ENCODE results near the gene FILIP1L. TPM values are rescaled to one million over a fixed set of nuclear protein-coding genes. Genes with fewer than 3 reads are reported as not detected.

The FILIP1L gene
- total RNA-seq, 1 experiment from 2014 or later = 0.07 TPM

- Histone ChIP-seq H2BK15ac (ENCODE audit: low read depth, low read length) (no peak overlapping the region), H2AK5ac (ENCODE audit: insufficient read length, low read length) (no peak overlapping the region), H3K79me2 (ENCODE audit: insufficient read depth, low read length) (no peaks in the 10 kb centered on the region), H4K5ac (ENCODE audit: insufficient read length, low read depth, low read length) (no peak overlapping the region), H3K27ac (ENCODE audit: insufficient read length, low read depth, low read length) (no peak overlapping the region), H2BK20ac (ENCODE audit: low read depth, low read length, poor library complexity, severe bottlenecking) (no peak overlapping the region), H3K9me3 (ENCODE audit: control insufficient read depth, low read depth, low read length) (no peaks in the 10 kb centered on the region), H3K18ac (ENCODE audit: insufficient read length, low read depth, low read length) (no peak overlapping the region), H4K8ac (replicated peaks; ENCODE audit: insufficient read length, low read depth, low read length) (no peak overlapping the region), H2AFZ (ENCODE audit: low read length) (no peak overlapping the region), H3K4me1 (ENCODE audit: insufficient read depth, low read length) (no peaks in the 10 kb centered on the region), H3K23me2 (ENCODE audit: insufficient read length, low read depth, low read length, poor library complexity, severe bottlenecking) (peaks cover 4% of the 10 kb centered on the region), H4K91ac (ENCODE audit: insufficient read length, low read depth, low read length) (no peak overlapping the region), H2BK120ac (ENCODE audit: low read depth, low read length, poor library complexity, severe bottlenecking) (no peak overlapping the region), H2BK12ac (ENCODE audit: insufficient read length, low read depth, low read length) (no peak overlapping the region), H3K79me1 (ENCODE audit: insufficient read depth, low read depth, low read length, poor library complexity, severe bottlenecking) (no peaks in the 10 kb centered on the region), H3K23ac (ENCODE audit: insufficient read length, low read depth, low read length) (no peak overlapping the region), H3K9ac (ENCODE audit: extremely low read depth, insufficient read length, low read length) (no peak overlapping the region), H3K4ac (ENCODE audit: low read depth, low read length) (no peak overlapping the region), H2BK5ac (ENCODE audit: insufficient read length, low read length) (no peak overlapping the region), H3K14ac (ENCODE audit: insufficient read depth, low read length) (no peak overlapping the region), H3K4me2 (ENCODE audit: insufficient read depth, insufficient read length, low read length) (no peak overlapping the region), H3T11ph (ENCODE audit: low read length) (no peak overlapping the region), H4K20me1 (ENCODE audit: control insufficient read depth, insufficient read depth, insufficient read length) (no peaks in the 10 kb centered on the region), H3K56ac (ENCODE audit: insufficient read length, low read depth, low read length) (no peak overlapping the region), H3K27me3 (ENCODE audit: insufficient read depth, low read length) (peaks cover 21% of the 10 kb centered on the region)
- Mint-ChIP-seq H3K36me3 (ENCODE audit: insufficient read depth in 1 of 3, low read depth in 3 of 3) (no peaks in the 10 kb centered on the region), H3K9me3 (no peaks in the 10 kb centered on the region), H3K27me3 (ENCODE audit: low read depth) (peaks cover 79% of the 10 kb centered on the region), H3K4me1 (peaks cover 15 to 16% of the 10 kb centered on the region in 2 experiments), H3K4me3 (peak overlapping the region in 1 of 2 experiments; percentile 74; a peak in 2 of 5 replicates), H3K27ac (no peak overlapping the region)
- WGBS (ENCODE audit: extremely low coverage, insufficient read length, low lambda C conversion rate) = no CpG with 5 or more reads among the region's 4 CpGs
- no peak for DNase-seq
- TF ChIP-seq CTCF (conservative IDR thresholded peaks at IDR 0.05) = no peak
Observed at GRCh38 chr3:99877031-99877579, 237.2 kb downstream of the FILIP1L start.
